ENCODE measurements around the gene TEX9.

Gene TEX9

DNA sequence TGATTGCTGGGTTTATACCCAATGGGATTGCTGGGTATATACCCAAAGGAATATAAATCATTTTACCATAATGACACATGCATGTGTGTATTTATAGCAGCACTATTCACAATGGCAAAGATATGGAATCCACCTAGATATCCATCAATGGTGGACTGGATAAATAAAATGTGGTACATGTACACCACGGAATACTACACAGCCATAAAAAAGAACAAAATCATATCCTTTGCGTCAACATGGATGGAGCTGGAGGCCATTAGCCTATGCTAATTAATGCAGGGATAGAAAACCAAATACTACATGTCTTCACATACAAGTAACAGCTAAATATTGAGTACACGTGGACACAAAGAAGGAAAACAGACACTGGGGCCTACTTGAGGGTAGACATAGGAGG, 77.1 kb downstream of the TEX9 start:
- DNase-seq = no peak

DNA sequence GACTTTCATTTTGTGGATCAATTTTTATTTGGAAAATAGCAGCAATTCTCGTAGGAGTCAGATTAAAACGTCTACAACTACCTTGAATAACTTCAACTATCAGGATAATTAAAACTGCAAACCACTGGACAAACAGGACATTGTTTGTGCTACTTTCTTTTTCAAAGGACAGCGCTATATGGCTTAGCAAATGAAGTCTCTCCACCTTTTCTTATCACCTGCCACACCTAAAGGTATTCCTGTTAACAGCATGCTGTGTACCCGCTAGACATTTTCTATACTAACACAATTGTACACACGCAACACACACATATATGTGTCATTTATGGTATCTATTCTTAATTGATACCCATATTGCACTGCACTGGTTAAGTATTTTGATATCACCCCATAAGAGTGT, 80.5 kb downstream of the TEX9 start:
- no peak for DNase-seq

DNA sequence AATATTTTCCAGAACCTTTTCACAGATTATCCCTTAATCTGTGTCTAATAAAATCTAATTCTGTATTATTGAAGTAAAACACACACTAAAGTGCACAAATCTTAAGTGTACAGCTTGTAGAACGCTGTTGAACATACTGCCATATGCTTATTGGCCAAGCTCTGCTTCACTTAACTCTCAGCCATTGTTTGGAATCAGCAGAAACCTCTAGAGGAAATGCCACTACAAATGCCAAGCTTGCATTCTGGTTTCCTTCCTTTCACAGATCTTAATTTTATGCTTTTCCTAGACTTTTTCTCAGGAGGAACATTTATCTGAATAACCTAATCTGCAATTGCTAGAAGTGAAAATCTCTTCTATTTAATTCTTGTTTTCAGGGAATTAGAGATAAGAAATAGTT, 89.6 kb downstream of the TEX9 start:
- no peak for DNase-seq

DNA sequence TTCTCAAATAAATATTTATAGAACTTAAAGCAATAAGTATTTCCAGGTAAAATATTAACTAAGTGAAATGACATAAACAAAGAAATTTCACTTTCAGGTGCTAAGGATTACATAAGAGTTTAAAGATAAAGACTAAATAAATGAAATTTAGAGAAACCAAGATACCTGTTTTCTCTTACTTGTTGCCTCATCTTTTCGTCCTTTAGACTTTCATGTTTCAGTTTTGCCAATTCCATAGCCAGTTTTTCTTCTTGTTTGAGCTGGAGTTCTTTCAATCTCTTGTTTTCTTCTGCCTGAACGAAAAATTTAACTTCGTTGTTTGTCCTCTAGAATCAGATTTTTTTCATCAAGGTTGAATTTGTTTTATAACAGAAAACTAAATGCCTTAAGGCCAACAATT, 91.0 kb downstream of the TEX9 start:
- no peak for DNase-seq

DNA sequence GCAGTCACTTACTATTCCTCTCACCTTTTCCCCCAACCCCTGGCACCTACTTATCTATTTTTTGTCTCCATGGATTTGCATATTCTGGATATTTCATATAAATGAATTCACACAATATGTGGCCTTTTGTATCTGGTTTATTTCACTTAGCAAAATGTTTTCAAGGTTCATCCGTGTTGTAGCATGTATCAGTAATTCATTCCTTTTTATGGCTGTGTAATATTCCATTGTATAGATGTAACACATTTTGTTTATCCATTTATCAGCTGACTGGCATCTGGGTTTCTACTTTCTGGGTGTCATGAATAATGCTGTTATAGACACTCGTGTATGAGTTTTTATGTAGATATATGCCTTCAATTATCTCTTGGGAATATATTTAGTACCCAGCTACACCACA, 93.9 kb downstream of the TEX9 start:
- no peak for DNase-seq

DNA sequence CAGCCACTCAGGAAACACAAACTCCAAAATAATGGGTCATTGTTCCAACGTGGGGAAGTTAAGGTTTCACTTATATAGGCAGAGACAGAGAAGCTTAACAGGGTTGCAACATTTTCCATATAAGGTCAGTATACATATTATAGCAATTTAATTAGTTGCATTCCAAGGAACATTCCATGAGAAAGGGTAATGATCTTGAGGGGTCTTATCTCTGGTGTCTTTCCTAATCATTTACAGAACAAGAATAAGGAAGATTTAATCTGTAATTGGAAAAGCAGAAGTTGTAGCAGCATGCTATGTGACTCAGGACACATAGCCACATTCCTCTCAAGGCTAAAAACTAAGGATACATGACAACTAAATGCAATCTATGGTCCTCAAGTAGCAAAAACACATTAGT, 94.8 kb downstream of the TEX9 start:
- DNase-seq = no peak

DNA sequence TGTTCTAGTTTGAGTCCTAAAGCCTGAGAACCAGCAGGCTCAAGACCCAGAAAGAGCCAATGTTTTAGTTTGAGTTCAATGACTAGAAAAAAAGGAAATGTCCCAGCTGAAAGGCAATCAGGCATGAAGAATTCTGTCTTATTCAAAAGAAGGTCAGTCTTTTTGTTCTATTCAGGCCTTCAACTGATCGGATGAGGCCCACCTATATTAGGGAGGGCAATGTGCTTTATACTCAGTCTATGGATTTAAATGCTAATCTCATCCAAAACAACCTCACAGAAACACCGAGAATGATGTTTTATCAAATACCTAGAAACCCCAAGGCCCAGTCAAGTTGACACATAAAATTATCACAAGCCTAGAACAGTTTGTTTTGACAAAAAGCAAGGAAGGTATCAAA, 95.7 kb downstream of the TEX9 start:
- DNase-seq = no peak

DNA sequence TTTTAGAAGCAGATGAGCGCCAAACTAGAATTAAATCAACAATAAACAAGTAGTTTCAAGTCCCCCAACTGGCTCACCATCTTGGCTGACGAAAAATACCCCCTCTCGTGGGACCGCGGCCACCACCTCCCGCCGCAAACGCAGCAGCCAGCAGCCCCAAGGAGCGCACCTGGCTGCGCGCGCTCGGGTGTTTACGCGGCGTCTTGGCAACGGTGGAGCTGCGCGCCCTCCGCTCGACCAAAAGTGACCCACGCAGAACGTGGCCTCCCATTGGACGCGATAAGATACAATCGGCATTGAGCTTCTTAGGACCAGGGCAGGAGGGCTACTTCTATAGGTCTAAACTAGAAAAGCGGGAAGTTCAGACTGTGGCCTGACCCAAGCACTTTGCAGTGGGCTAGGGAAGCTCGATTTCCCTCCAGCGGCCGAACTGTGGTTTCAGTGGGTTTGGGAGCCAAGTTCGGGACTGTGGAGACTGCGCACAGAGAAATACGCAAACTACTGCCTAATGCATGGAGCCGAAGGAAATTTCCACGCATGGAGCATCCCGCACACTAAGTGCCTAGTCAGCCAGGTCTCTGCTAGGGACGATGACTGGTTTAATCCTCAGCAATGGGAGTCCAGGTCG, 99.8 kb downstream of the TEX9 start, which contains the start of gene MNS1:
Gene MNS1 (minus strand): TSS at position 245 of the 628 bp plus-strand sequence. CDS start 165 bp downstream, at position 80.
- peak; percentile 5 to 91 (median 74) for DNase-seq

DNA sequence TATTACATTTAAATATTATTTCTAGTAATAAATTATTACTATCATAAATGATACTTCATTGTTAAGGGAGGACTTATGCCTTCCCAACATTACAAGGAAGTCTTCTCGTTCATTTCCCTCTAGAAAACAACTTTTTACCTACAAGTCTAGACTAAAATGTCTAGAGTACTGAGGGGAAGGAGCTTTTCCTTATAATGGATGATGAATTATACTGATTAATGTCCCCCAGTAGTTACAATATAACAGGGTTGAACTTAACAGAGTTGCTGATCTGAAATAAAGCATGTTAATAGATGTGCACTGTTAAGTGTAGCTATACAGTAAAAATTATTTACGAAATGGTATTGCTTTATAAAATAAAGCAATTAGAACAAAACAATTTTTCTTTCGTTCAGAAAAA, 102.4 kb downstream of the TEX9 start:
- DNase-seq = no peak

DNA sequence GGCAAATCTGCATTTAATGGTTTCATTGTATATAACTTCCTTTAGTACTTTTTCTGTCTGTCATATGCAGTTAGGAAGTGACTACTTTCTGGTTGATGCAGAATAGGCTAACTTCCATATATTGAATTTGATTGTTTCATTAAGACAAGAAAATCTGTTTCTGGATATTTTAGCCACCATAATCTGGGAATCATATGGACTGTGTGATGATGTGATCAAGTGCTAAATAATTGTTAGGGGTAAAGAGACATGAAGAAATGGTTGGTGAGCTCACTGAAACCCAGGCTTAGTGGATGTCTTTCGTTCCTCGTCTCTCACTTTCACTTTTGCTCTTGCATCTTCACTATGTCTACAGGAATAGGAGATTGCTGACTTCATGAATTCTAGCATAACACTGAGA, 103.2 kb downstream of the TEX9 start:
- DNase-seq = no peak

DNA sequence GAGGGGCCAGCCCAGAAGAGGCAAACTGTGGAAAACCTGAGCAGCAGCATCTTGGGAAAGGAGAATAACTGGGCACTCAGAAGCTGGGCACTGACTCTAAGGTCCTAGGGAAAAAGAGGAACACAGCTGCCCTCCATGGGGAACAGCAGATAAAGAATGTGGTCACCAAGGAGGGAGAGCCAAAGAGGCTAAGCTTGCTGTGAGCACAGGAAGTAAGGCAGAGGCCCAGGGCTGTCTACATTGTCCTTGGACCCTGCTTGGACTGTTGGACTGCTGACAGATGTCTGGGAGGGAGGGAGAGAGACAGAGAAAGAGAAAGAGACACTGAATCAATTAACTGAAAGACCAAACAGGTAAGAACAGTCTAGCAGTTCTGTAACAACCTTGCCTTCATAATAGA, 104.3 kb downstream of the TEX9 start:
- no peak for DNase-seq

DNA sequence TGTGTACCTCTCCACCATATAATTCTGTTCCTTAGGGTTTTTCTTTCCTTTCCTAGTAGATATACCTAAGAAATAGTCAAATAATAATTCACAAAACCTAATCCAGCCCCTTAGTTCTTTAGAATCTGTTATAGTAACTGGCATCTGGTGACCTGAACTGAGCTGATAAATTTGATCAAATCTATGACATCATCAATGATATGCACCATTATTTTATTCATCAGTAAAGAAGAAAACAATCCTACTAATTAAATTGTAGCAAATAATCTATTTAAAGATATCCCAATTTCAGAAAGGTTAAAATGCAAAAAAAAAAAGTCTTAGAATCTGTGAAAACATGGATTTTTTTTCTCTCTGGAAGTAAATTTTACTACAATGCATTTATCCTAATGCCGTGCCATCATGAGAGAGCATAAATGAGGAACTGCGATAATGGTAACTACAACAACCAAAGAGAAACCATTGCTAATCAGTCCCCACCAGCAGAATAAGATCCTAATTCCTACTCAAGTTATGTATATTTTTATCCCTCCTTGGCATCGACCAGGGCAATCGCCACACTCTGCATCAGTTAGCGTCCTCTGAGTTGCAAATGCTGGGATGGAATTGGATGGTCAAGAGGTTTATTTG, 106.3 kb downstream of the TEX9 start:
- no peak for DNase-seq

DNA sequence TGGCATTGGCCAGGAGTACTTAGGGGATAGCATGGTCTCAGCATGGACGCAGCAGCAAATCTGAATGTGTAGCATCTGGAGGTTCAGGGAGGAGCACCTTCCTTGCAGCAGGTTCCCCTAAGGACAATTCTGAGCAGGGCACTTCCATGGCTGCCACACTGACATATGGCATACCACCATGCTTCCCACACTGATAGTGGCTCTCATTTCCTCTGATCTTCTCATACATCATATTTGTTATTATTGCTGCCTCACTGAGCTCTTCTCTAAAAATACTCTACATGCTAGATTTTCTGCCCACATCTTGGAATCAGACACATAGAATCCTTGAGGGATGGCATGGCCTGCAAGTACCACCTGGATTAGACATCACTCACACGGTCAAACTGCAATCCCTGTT, 107.1 kb downstream of the TEX9 start:
- no peak for DNase-seq

DNA sequence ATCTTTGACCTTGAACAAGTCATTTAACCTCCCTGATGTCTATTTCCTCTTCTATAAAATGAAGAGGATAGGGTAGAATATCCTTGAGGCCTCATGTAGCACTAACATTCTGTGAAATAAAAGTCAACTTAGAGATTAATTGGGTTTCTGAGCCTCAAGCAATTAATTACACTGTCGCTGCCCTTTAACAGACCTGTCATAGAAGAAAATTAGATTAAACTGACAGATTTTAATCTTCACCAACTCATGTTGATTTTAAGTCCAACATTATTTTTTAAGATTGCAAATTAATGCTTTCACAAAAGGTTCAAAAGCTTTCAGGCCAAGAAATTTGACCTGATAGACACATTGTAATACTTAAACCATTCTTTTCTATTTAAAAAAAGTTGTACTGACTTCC, 107.8 kb downstream of the TEX9 start:
- no peak for DNase-seq

DNA sequence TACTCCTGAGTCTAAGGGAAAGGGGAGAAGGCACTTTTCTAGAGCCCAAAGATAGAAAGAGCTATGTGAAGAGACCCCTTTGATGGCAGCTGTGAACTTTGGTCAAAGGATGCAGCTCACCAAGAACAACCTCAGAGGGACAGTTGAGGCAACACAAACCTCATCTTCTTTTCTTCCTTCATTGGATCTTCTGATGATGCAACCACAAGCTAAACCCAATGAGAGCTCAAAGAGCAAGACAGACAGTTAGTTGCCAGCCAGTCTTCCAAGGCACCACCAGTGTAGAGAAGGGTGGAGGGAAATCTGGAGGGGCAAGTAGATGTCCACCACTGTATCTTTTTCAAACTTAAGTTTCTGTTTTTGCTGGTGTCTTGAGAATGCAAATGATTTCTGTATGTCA, 110.1 kb downstream of the TEX9 start:
- DNase-seq = no peak
